Measurements from ENCODE around the gene DLD.

DNA sequence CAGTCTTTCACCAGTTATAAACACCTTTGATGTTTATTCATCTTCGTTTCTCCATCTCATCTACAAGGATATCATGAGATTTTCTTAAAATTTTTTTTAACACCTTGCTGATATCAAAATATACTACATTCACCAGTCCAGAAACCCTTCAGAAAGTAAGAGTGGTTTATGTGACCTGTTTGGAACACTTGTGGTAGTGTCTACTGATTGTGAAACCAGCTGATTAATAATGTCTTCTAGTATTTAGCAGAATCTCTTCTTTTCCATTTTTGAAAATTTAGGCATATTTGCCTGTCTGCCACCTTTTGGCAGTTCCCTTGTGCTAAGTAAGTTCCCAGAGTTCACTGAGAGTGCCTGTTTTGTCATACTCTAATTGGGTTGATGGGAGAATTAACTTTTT is 18.5 kb downstream of the DLD start:
- TF ChIP-seq, protein P1, sequence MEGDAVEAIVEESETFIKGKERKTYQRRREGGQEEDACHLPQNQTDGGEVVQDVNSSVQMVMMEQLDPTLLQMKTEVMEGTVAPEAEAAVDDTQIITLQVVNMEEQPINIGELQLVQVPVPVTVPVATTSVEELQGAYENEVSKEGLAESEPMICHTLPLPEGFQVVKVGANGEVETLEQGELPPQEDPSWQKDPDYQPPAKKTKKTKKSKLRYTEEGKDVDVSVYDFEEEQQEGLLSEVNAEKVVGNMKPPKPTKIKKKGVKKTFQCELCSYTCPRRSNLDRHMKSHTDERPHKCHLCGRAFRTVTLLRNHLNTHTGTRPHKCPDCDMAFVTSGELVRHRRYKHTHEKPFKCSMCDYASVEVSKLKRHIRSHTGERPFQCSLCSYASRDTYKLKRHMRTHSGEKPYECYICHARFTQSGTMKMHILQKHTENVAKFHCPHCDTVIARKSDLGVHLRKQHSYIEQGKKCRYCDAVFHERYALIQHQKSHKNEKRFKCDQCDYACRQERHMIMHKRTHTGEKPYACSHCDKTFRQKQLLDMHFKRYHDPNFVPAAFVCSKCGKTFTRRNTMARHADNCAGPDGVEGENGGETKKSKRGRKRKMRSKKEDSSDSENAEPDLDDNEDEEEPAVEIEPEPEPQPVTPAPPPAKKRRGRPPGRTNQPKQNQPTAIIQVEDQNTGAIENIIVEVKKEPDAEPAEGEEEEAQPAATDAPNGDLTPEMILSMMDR (IDR thresholded peaks at IDR 0.05) = no peak
- TF ChIP-seq POLR2AphosphoS5 (IDR thresholded peaks at IDR 0.05) = no peak
- no peak for TF ChIP-seq POLR2A (IDR thresholded peaks at IDR 0.05)
- TF ChIP-seq EP300 (IDR thresholded peaks at IDR 0.05) = no peak
